Hepatocyte (in vitro differentiated cells): ENCODE data around the gene NOX4.
"Not testable (repeated sequence)": the region's sequence is repeated elsewhere in the genome, so short reads cannot be mapped to it uniquely, and the experiment has no call there.

ENCODE experiments used
- EZH2 ChIP-seq: fragments of 200-600 bp; sonication (generic); IDR thresholded peaks from 2 replicates; pipeline ENCODE4 v1.6.1; 2016; ENCODE audit warnings: antibody characterized with exemption, mild to moderate bottlenecking, borderline replicate concordance
- TF ChIP-seq, protein P1 (sequence below): fragments of 200-600 bp; sonication (generic); IDR thresholded peaks from 2 replicates; pipeline ENCODE4 v1.5.1; 2016; ENCODE audit warnings: antibody characterized with exemption, mild to moderate bottlenecking; ENCODE audit not compliant: poor library complexity

DNA sequence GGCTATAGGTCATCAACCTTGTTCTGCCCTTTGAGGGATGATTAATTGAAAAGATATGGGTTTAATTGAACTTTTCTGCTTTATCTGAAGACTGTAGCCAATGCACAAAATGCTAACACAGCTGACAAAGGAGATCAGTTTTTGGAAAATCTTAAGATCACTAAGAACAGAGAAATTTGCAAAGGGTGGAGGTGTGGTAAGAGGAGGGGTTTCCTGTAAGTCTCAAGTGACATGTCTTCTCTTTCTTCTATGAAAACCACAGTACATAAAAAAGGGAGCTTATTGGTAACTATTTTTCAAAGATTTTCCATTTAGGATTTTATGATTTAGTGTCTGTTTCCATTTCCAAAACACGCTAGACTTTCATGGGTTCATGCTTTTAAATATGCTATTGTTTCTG, 204.6 kb downstream of the NOX4 start:
- TF ChIP-seq, protein P1, sequence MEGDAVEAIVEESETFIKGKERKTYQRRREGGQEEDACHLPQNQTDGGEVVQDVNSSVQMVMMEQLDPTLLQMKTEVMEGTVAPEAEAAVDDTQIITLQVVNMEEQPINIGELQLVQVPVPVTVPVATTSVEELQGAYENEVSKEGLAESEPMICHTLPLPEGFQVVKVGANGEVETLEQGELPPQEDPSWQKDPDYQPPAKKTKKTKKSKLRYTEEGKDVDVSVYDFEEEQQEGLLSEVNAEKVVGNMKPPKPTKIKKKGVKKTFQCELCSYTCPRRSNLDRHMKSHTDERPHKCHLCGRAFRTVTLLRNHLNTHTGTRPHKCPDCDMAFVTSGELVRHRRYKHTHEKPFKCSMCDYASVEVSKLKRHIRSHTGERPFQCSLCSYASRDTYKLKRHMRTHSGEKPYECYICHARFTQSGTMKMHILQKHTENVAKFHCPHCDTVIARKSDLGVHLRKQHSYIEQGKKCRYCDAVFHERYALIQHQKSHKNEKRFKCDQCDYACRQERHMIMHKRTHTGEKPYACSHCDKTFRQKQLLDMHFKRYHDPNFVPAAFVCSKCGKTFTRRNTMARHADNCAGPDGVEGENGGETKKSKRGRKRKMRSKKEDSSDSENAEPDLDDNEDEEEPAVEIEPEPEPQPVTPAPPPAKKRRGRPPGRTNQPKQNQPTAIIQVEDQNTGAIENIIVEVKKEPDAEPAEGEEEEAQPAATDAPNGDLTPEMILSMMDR, result not testable (repeated sequence)
- not testable (repeated sequence) for TF ChIP-seq EZH2
